HEK293 (cell line): ENCODE results near the gene ZDHHC9.
A peak's percentile ranks its signal among the peaks of the same experiment; 100 is the strongest.

Experiments
- CTCF ChIA-PET: fragments of 350-600 bp; formaldehyde crosslinking; extraction: SDS; loops from one replicate; lab custom pipeline; 2021; ENCODE audit warnings: antibody characterized with exemption; lab: Yijun Ruan, JAX
- POLR2A ChIA-PET: fragments of 300-600 bp; formaldehyde crosslinking; extraction: SDS; loops from one replicate; lab custom pipeline; 2020; ENCODE audit warnings: antibody characterized with exemption, inconsistent platforms; lab: Yijun Ruan, JAX
- H3K27ac ChIP-seq: fragments of 200-500 bp; sonication (Bioruptor generic); 2 replicates; pipeline ENCODE4 v1.5.1; 2014; ENCODE audit warnings: low read depth, low read length, control low read depth, inconsistent platforms; ENCODE audit errors: extremely low read depth
- H3K36me3 ChIP-seq, 2 experiments: fragments of 200-500 bp in 1 of 2; sonication (Bioruptor generic) in 1 of 2; 1 replicate in 1 of 2; 2 replicates in 1 of 2; pipeline ENCODE4 v1.5.1; 2014 to 2017; ENCODE audit warnings: inconsistent platforms in 2 of 2, low read length in 2 of 2; ENCODE audit not compliant: control insufficient read depth in 2 of 2, insufficient read depth in 1 of 2
- H3K4me1 ChIP-seq: fragments of 200-500 bp; sonication (Bioruptor generic); 2 replicates; pipeline ENCODE4 v1.5.1; 2014; ENCODE audit warnings: mild to moderate bottlenecking, low read length, inconsistent platforms; ENCODE audit not compliant: control insufficient read depth, insufficient read depth
- H3K4me3 ChIP-seq: 2 replicates; pipeline ENCODE4 v1.5.1; 2011; ENCODE audit warnings: low read depth, mild to moderate bottlenecking, control low read depth, low read length, moderate library complexity
- H3K9me3 ChIP-seq: fragments of 200-500 bp; sonication (Bioruptor generic); 2 replicates; pipeline ENCODE4 v1.5.1; 2014; ENCODE audit warnings: low read depth, low read length, inconsistent platforms; ENCODE audit not compliant: control insufficient read depth, insufficient read depth
- EGR2 ChIP-seq: fragments of 450-650 bp; formaldehyde crosslinking; IDR thresholded peaks from 2 replicates; pipeline ENCODE4 v1.5.1; 2016; ENCODE audit warnings: low read depth, missing biosample characterization, missing genetic modification characterization
- PRDM2 ChIP-seq: fragments of 450-650 bp; formaldehyde crosslinking; IDR thresholded peaks from 2 replicates; pipeline ENCODE4 v1.5.1; 2016; ENCODE audit warnings: missing biosample characterization, missing genetic modification characterization, borderline replicate concordance
- YY1 ChIP-seq: fragments of 450-650 bp; formaldehyde crosslinking; IDR thresholded peaks from 2 replicates; pipeline ENCODE4 v1.5.1; 2018; ENCODE audit warnings: missing biosample characterization, missing genetic modification characterization
- ZBTB17 ChIP-seq: fragments of 450-650 bp; formaldehyde crosslinking; IDR thresholded peaks from 2 replicates; pipeline ENCODE4 v1.5.1; 2016; ENCODE audit warnings: missing biosample characterization, missing genetic modification characterization
- ZNF133 ChIP-seq: fragments of 450-650 bp; formaldehyde crosslinking; IDR thresholded peaks from 2 replicates; pipeline ENCODE4 v1.5.1; 2016; ENCODE audit warnings: missing biosample characterization, missing genetic modification characterization
- ZNF398 ChIP-seq: fragments of 450-650 bp; formaldehyde crosslinking; IDR thresholded peaks from 2 replicates; pipeline ENCODE4 v1.5.1; 2017; ENCODE audit warnings: missing biosample characterization, missing genetic modification characterization
- ZNF426 ChIP-seq: fragments of 450-650 bp; formaldehyde crosslinking; IDR thresholded peaks from 2 replicates; pipeline ENCODE4 v1.5.1; 2017; ENCODE audit warnings: missing biosample characterization, missing genetic modification characterization, mild to moderate bottlenecking, inconsistent platforms, moderate library complexity
- ZNF433 ChIP-seq: fragments of 450-650 bp; formaldehyde crosslinking; IDR thresholded peaks from 2 replicates; pipeline ENCODE4 v1.5.1; 2016; ENCODE audit warnings: missing biosample characterization, missing genetic modification characterization, low read depth
- ZNF549 ChIP-seq: fragments of 450-650 bp; IDR thresholded peaks from 2 replicates; pipeline ENCODE4 v1.5.1; 2018; ENCODE audit warnings: missing biosample characterization, missing genetic modification characterization, mild to moderate bottlenecking, inconsistent platforms, moderate library complexity
- ZNF560 ChIP-seq: fragments of 450-650 bp; formaldehyde crosslinking; IDR thresholded peaks from 2 replicates; pipeline ENCODE4 v1.5.1; 2017; ENCODE audit warnings: missing biosample characterization, missing genetic modification characterization, borderline replicate concordance

Gene ZDHHC9

GRCh38 chrX:129785160-129785947 is 58.3 kb downstream of the ZDHHC9 start (continued):
- no peak for TF ChIP-seq YY1
- TF ChIP-seq ZNF426: no peak

GRCh38 chrX:129784371-129784770 is 59.3 kb downstream of the ZDHHC9 start:
- CTCF ChIA-PET: interaction anchor here (0.7 to 1.0 kb wide), 2 partner anchors 165 to 276 kb away, joined by 3 read pairs; no protein-coding TSS in a partner anchor
- Histone ChIP-seq H3K4me3 (no peak overlapping the region), H3K9me3 (no peaks in the 10 kb centered on the region), H3K4me1 (no peaks in the 10 kb centered on the region), H3K27ac (no peak overlapping the region), H3K36me3 (no peaks in the 10 kb centered on the region)
- POLR2A ChIA-PET: no interaction called here
- TF ChIP-seq PRDM2 (tag by site-specific recombination) (no peak), ZNF133 (no peak), ZNF549 (tag by site-specific recombination) (no peak), ZBTB17 (tag by site-specific recombination) (no peak), ZNF398 (tag by site-specific recombination) (no peak)

GRCh38 chrX:129783291-129783713 is 60.4 kb downstream of the ZDHHC9 start:
- ChIA-PET POLR2A (no interaction called here), CTCF (interaction anchor here (0.9 kb wide), 1 partner anchor 174 kb away, joined by 4 read pairs; no protein-coding TSS in a partner anchor)
- Histone ChIP-seq H3K27ac (no peak overlapping the region), H3K36me3 (no peaks in the 10 kb centered on the region), H3K4me3 (no peak overlapping the region), H3K4me1 (no peaks in the 10 kb centered on the region), H3K9me3 (no peaks in the 10 kb centered on the region)
- TF ChIP-seq EGR2 (tag by site-specific recombination) (peak; percentile 21; the same call in 1 of the 2 replicates), ZNF560 (tag by site-specific recombination) (no peak)

GRCh38 chrX:129782706-129783105 is 61.0 kb downstream of the ZDHHC9 start:
- no peak for TF ChIP-seq ZNF433 (tag by site-specific recombination)
- Histone ChIP-seq H3K4me3 (no peak overlapping the region), H3K4me1 (no peaks in the 10 kb centered on the region), H3K27ac (no peak overlapping the region), H3K36me3 (no peaks in the 10 kb centered on the region), H3K9me3 (no peaks in the 10 kb centered on the region)
- ChIA-PET CTCF (interaction anchor here (0.9 kb wide), 1 partner anchor 173 kb away, joined by 4 read pairs; no protein-coding TSS in a partner anchor), POLR2A (no interaction called here)
